SJSA1 (cell line): Measurements from ENCODE around the gene NDUFS3. TPM values are rescaled to one million over a fixed set of nuclear protein-coding genes. Genes with fewer than 3 reads are reported as not detected.
A peak's percentile ranks its signal among the peaks of the same experiment; 100 is the strongest.

Source experiments
- DNase-seq, 2 experiments: peaks; one replicate each; pipeline ENCODE4 v3.0.0-alpha.2; 2015 to 2020; ENCODE audit warnings: low spot score in 2 of 2, low read depth in 1 of 2
- H3K27ac ChIP-seq: fragments of 250-450 bp; sonication (Bioruptor Pico); 2 replicates; pipeline ENCODE4 v1.5.1; 2020; ENCODE audit warnings: mild to moderate bottlenecking, moderate library complexity
- H3K27me3 ChIP-seq: fragments of 250-450 bp; sonication (Bioruptor Pico); replicated peaks from 2 replicates; pipeline ENCODE4 v1.5.1; 2020; ENCODE audit warnings: mild to moderate bottlenecking, moderate library complexity
- H3K36me3 ChIP-seq: fragments of 250-450 bp; sonication (Bioruptor Pico); 2 replicates; pipeline ENCODE4 v1.5.1; 2020; ENCODE audit warnings: mild to moderate bottlenecking
- H3K4me1 ChIP-seq: fragments of 250-450 bp; sonication (Bioruptor Pico); replicated peaks from 2 replicates; pipeline ENCODE4 v1.6.1; 2021; ENCODE audit warnings: mild to moderate bottlenecking
- H3K4me3 ChIP-seq: fragments of 250-450 bp; sonication (Bioruptor Pico); 2 replicates; pipeline ENCODE4 v1.5.1; 2020; ENCODE audit warnings: mild to moderate bottlenecking
- H3K9me3 ChIP-seq: fragments of 250-450 bp; sonication (Bioruptor Pico); replicated peaks from 2 replicates; pipeline ENCODE4 v1.5.1; 2020; ENCODE audit warnings: mild to moderate bottlenecking
- total RNA-seq: library from RNA; depleted of rRNA; stranded (reverse); fragments of >200 nt; shearing (Covaris generic); gene quantifications from 2 replicates; pipeline ENCODE4 v1.2.3, GENCODE V29; 2014

NDUFS3 gene
- total RNA-seq, 1 experiment from 2014 or later = 101 TPM

DNA sequence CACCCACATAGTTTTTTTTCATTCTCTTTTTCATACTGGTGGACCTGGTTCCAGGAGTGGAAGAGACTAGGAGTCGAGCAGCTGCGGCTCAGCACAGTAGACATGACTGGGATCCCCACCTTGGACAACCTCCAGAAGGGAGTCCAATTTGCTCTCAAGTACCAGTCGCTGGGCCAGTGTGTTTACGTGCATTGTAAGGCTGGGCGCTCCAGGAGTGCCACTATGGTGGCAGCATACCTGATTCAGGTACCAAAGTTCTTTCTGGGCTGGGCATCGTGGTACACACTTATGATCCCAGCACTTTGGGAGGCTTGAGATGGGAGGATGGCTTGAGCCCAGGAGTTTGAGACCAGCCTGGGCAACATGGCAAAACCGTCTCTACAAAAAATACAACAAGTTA lies 9.2 kb upstream of the NDUFS3 start:
- H3K4me3 ChIP-seq = no peak overlapping the region
- no peak for DNase-seq
- H3K4me1 ChIP-seq = peaks cover 18% of the 10 kb centered on the region
- no peaks in the 10 kb centered on the region for H3K9me3 ChIP-seq
- no peak overlapping the region for H3K27ac ChIP-seq
- no peaks in the 10 kb centered on the region for H3K27me3 ChIP-seq
- peaks cover 78% of the 10 kb centered on the region for H3K36me3 ChIP-seq

- H3K9me3 ChIP-seq = no peaks in the 10 kb centered on the region
- no peak for DNase-seq
- H3K4me3 ChIP-seq = no peak overlapping the region
- peaks cover 82% of the 10 kb centered on the region for H3K36me3 ChIP-seq
- peaks cover 13% of the 10 kb centered on the region for H3K4me1 ChIP-seq
- H3K27me3 ChIP-seq = no peaks in the 10 kb centered on the region
- no peak overlapping the region for H3K27ac ChIP-seq
These were observed 8.1 kb upstream of the NDUFS3 start for GRCh38 chr11:47570651-47571356.

GRCh38 chr11:47571357-47571729 lies 7.5 kb upstream of the NDUFS3 start:
- no peak overlapping the region for H3K27ac ChIP-seq
- no peaks in the 10 kb centered on the region for H3K9me3 ChIP-seq
- no peak overlapping the region for H3K4me3 ChIP-seq
- no peaks in the 10 kb centered on the region for H3K27me3 ChIP-seq
- no peak for DNase-seq
- H3K4me1 ChIP-seq = peaks cover 7% of the 10 kb centered on the region
- peaks cover 83% of the 10 kb centered on the region for H3K36me3 ChIP-seq

DNA sequence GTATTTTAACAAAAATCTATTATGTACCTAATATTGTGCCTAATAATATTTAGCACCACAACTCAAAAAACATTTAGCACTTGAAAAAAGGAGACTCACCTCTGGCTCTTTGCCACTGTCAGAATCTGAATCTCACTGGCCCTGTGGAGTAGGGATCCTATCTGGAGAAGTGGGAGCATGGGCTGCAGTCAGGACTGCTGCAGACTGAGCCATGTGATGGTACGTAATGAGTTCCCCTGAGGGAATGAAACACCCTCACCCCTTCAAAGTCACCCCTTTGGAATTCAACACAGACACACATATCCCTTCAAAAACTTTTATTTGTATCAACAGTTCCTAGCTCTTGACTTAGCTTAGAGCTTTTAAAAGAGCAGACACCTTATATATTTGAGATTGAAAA lies 7.0 kb upstream of the NDUFS3 start:
- Histone ChIP-seq H3K4me3 (no peak overlapping the region), H3K9me3 (no peaks in the 10 kb centered on the region), H3K36me3 (peaks cover 83% of the 10 kb centered on the region), H3K27ac (no peak overlapping the region), H3K27me3 (no peaks in the 10 kb centered on the region), H3K4me1 (0 out of 2 replicates have a peak, but pooled peaks cover 3% of the 10 kb centered on the region)
- DNase-seq = no peak

- DNase-seq = no peak
- H3K36me3 ChIP-seq = peaks cover 87% of the 10 kb centered on the region
These were observed 6.1 kb upstream of the NDUFS3 start for GRCh38 chr11:47572715-47573255.

GRCh38 chr11:47573321-47573720 lies 5.6 kb upstream of the NDUFS3 start:
- Histone ChIP-seq H3K4me1 (peaks cover 10% of the 10 kb centered on the region), H3K36me3 (peaks cover 87% of the 10 kb centered on the region), H3K27me3 (no peaks in the 10 kb centered on the region), H3K27ac (no peak overlapping the region), H3K4me3 (no peak overlapping the region), H3K9me3 (no peaks in the 10 kb centered on the region)
- no peak for DNase-seq

More at GRCh38 chr11:47572715-47573255, 6.1 kb upstream of the NDUFS3 start:
- Histone ChIP-seq H3K4me3 (no peak overlapping the region), H3K27ac (no peak overlapping the region), H3K27me3 (no peaks in the 10 kb centered on the region), H3K9me3 (no peaks in the 10 kb centered on the region), H3K4me1 (peaks cover 6% of the 10 kb centered on the region)

GRCh38 chr11:47577460-47578041 lies 1.3 kb upstream of the NDUFS3 start:
- Histone ChIP-seq H3K4me3 (peak overlapping the region; percentile 83), H3K36me3 (peaks cover 84% of the 10 kb centered on the region), H3K9me3 (no peaks in the 10 kb centered on the region), H3K4me1 (peaks cover 11% of the 10 kb centered on the region), H3K27me3 (no peaks in the 10 kb centered on the region), H3K27ac (no peak overlapping the region)
- no peak for DNase-seq

- H3K36me3 ChIP-seq = peaks cover 59% of the 10 kb centered on the region
- DNase-seq = no peak
- no peaks in the 10 kb centered on the region for H3K27me3 ChIP-seq
- no peak overlapping the region for H3K4me3 ChIP-seq
- H3K27ac ChIP-seq = no peak overlapping the region
- peaks cover 4% of the 10 kb centered on the region; the same call in 1 of the 2 replicates for H3K4me1 ChIP-seq
- H3K9me3 ChIP-seq = no peaks in the 10 kb centered on the region
These were observed 5.0 kb downstream of the NDUFS3 start for GRCh38 chr11:47583844-47584243.

DNA sequence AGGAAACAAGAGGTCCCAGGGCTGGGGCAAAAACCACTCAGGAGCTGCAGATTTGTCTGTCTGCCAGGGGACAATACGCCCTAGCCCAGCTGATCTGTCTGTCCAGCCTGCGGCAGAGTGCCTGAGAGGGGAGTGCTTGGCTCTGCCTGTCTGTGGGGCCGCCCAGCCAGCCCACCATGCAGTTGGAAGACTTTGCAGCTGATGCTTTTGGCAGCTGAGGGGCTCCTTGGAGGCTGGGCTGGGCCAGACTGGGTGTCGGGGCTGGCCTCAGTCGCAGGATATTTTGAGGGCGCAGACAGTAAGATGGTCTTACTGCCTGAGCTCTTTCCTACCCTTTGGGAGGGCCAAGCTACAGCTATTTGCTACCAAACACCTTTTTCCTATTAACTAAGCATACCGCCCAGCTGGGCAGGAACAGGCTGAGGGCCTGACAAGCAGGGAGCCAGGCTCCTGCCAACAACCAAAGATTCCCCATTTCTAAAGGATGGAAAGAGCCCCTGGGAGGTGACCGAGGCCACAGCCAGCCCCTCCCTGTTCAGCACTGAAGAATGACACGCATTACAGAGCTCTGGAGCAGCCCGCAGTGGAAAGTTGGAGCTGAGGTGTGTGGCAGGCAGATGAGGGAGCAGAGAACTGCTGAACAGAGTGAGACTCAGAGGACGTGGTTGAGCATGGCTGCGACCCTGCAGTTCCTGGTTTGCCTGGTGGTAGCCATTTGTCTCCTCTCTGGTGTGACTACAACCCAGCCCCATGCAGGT lies 7.4 kb downstream of the NDUFS3 start, which contains the start of gene FAM180B:
FAM180B (plus strand) TSS at position 581 of the 758 bp plus-strand sequence; CDS start at position 672, 91 bp downstream.
- H3K36me3 ChIP-seq = peaks cover 37% of the 10 kb centered on the region
- H3K9me3 ChIP-seq = no peaks in the 10 kb centered on the region
- H3K27me3 ChIP-seq = no peaks in the 10 kb centered on the region
- no peak within 1 kb of the TSS for H3K4me3 ChIP-seq
- no peaks in the 10 kb centered on the region for H3K4me1 ChIP-seq
- no peak within 1 kb of the TSS for H3K27ac ChIP-seq
- DNase-seq = no peak

DNA sequence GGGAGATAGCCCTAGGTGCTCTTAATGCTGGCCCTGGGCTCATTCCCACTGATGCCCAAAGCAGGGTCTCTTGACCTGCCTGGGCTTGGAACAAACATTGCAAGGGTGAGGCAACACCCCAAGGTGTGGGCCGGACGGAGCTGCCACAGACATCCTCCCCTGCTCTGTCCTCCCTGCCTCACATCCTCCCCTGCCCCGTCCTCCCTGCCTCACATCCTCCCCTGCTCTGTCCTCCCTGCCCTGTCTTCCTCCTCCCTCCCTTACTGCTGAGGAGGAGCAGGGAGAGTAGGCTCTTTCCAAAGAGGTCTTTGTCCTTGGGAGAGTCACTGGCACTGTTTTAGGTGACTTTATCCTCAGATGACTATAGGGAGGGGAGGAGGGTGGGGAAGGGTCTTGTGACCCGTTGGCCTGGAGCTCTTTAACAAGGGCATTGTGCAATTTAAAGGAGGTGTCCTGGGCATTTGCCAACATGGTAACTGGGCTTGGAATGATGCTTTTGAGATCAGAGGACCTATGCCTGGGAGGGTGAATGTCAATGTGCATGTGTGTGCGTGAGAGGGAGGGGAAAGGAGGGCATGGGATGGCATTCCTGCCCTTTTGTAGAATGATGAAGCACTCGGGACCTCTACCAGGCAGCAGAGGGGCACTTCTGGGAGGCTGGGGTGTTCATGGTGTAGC lies 8.3 kb downstream of the NDUFS3 start:
- Histone ChIP-seq H3K27ac (no peak overlapping the region), H3K4me3 (no peak overlapping the region), H3K27me3 (no peaks in the 10 kb centered on the region; the same call in 1 of the 2 replicates), H3K36me3 (peaks cover 28% of the 10 kb centered on the region), H3K9me3 (no peaks in the 10 kb centered on the region), H3K4me1 (no peaks in the 10 kb centered on the region)
- DNase-seq = no peak

DNA sequence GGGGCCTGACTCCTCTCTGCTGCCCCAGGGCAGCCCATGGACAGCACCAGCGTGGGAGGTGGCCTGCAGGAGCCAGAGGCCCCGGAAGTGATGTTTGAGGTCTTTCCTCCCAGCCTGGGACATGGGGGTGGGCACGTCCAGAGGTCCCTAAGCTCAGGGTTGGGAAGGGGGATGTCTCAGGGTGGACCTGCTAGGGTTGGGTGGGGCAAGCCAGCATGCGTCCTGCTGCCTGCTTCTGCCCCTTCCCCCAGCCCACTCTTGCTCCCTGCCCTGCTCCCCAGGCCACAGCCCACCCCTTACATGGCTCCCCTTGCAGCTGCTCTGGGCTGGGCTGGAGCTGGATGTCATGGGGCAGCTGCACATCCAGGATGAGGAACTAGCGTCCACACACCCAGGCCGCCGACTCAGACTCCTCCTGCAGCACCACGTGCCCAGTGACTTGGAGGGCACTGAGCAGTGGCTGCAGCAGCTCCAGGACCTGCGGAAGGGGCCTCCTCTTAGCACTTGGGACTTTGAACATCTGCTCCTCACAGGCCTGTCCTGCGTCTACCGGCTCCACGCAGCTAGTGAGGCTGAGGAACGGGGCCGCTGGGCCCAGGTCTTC lies 9.0 kb downstream of the NDUFS3 start:
- Histone ChIP-seq H3K9me3 (no peaks in the 10 kb centered on the region), H3K4me3 (no peak overlapping the region), H3K27ac (no peak overlapping the region), H3K36me3 (peaks cover 22% of the 10 kb centered on the region), H3K4me1 (no peaks in the 10 kb centered on the region), H3K27me3 (peaks cover 6% of the 10 kb centered on the region)
- DNase-seq = no peak

GRCh38 chr11:47589118-47589517 lies 10.2 kb downstream of the NDUFS3 start:
- no peak for DNase-seq
- peaks cover 9% of the 10 kb centered on the region for H3K36me3 ChIP-seq
- H3K27ac ChIP-seq = no peak overlapping the region
- H3K4me1 ChIP-seq = peaks cover 3% of the 10 kb centered on the region
- no peak overlapping the region for H3K4me3 ChIP-seq
- peaks cover 19% of the 10 kb centered on the region for H3K27me3 ChIP-seq
- H3K9me3 ChIP-seq = no peaks in the 10 kb centered on the region

DNA sequence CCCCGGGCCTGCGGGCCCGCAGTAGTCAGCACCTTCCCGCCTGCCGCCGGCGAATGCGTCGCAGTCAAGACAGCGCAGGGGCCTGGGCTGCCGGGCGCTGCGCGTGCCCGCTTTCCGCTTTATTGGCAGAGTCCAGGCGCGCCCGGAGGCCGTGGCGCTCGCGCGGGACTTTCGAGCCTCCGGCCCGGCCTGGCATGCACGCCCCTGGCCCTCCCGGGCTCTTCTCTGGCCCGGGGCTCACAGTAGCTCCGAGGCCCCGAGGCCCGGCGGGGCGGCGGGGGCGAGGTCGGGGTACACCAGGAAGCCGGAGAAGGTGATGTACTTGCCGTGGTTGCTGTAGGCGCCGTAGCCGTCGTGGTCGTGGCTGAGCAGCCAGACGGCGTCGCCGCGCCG lies 10.7 kb downstream of the NDUFS3 start:
- Histone ChIP-seq H3K4me3 (no peak overlapping the region), H3K27ac (no peak overlapping the region), H3K36me3 (peaks cover 6% of the 10 kb centered on the region), H3K27me3 (peaks cover 24% of the 10 kb centered on the region), H3K9me3 (no peaks in the 10 kb centered on the region), H3K4me1 (peaks cover 4% of the 10 kb centered on the region)
- no peak for DNase-seq
